ENCODE data around the gene CDK1.

DNA sequence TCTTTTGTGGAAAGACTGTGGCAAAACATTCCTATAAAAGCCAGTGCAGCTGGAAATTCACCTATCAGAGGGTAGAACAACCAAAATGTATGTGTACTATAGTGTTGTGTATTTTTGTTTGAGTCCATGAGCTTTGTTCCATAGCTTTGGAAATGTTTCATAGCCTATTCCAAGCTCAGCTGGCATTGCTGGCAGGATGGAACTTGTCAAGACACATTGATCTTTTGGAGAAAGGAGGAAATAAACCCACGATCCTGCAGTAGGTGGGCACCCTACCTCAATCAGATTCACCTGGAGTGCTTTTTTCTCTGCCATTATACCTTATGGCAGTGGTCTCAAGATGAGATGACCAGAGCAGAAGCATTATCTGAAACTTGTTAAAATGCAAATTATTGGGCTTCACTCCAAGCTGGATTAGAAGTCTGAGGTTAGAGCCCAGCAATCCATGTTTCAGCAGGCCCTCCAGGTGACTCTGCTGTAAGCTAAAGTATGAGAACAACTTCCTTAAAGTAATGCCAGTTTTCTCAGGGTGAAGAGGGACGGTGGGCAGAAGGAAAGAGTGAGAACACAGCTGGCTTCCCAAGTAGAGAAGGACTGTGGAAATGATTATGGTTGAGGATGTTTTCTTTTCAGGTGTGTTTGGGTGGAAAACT lies 30.3 kb upstream of the CDK1 start:
- TF ChIP-seq, protein P1, sequence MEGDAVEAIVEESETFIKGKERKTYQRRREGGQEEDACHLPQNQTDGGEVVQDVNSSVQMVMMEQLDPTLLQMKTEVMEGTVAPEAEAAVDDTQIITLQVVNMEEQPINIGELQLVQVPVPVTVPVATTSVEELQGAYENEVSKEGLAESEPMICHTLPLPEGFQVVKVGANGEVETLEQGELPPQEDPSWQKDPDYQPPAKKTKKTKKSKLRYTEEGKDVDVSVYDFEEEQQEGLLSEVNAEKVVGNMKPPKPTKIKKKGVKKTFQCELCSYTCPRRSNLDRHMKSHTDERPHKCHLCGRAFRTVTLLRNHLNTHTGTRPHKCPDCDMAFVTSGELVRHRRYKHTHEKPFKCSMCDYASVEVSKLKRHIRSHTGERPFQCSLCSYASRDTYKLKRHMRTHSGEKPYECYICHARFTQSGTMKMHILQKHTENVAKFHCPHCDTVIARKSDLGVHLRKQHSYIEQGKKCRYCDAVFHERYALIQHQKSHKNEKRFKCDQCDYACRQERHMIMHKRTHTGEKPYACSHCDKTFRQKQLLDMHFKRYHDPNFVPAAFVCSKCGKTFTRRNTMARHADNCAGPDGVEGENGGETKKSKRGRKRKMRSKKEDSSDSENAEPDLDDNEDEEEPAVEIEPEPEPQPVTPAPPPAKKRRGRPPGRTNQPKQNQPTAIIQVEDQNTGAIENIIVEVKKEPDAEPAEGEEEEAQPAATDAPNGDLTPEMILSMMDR (IDR thresholded peaks at IDR 0.05): no peak
- no peak for TF ChIP-seq POLR2A (IDR thresholded peaks at IDR 0.05)

Data from thyroid gland (tissue), 4 donors.